H9 (cell line): ENCODE measurements around the gene KRTAP10-12. TPM values are rescaled to one million over a fixed set of nuclear protein-coding genes. Genes with fewer than 3 reads are reported as not detected.

ENCODE experiments used
- DNase-seq: peaks from one replicate; pipeline ENCODE4 v3.0.0-alpha.2; 2017
- H2AFZ ChIP-seq: one replicate; pipeline ENCODE4 v1.6.1; 2013; ENCODE audit warnings: mild to moderate bottlenecking, low read length, control low read depth, moderate library complexity
- H2AK5ac ChIP-seq: 2 replicates; pipeline ENCODE4 v1.6.1; 2013; ENCODE audit warnings: low read length, control low read depth, mixed read lengths; ENCODE audit not compliant: insufficient read length
- H2BK120ac ChIP-seq: one replicate; pipeline ENCODE4 v1.6.1; 2013; ENCODE audit warnings: low read depth, mild to moderate bottlenecking, low read length, control low read depth, inconsistent platforms; ENCODE audit not compliant: poor library complexity, severe bottlenecking
- H2BK12ac ChIP-seq: 2 replicates; pipeline ENCODE4 v1.6.1; 2013; ENCODE audit warnings: low read length, control low read depth, mixed read lengths, low read depth; ENCODE audit not compliant: insufficient read length
- H2BK15ac ChIP-seq: 2 replicates; pipeline ENCODE4 v1.6.1; 2013; ENCODE audit warnings: low read depth, low read length, control low read depth
- H2BK20ac ChIP-seq: one replicate; pipeline ENCODE4 v1.6.1; 2013; ENCODE audit warnings: low read depth, mild to moderate bottlenecking, low read length, control low read depth, inconsistent platforms; ENCODE audit not compliant: poor library complexity, severe bottlenecking
- H2BK5ac ChIP-seq: 2 replicates; pipeline ENCODE4 v1.6.1; 2013; ENCODE audit warnings: low read length, control low read depth, mixed read lengths; ENCODE audit not compliant: insufficient read length
- H3K14ac ChIP-seq: 2 replicates; pipeline ENCODE4 v1.6.1; 2013; ENCODE audit warnings: low read length, control low read depth; ENCODE audit not compliant: insufficient read depth
- H3K18ac ChIP-seq: 2 replicates; pipeline ENCODE4 v1.6.1; 2013; ENCODE audit warnings: low read depth, mild to moderate bottlenecking, mixed read lengths, low read length, control low read depth; ENCODE audit not compliant: insufficient read length
- H3K23ac ChIP-seq: 2 replicates; pipeline ENCODE4 v1.6.1; 2013; ENCODE audit warnings: low read length, control low read depth, mixed read lengths, low read depth; ENCODE audit not compliant: insufficient read length
- H3K23me2 ChIP-seq: 2 replicates; pipeline ENCODE4 v1.6.1; 2013; ENCODE audit warnings: low read depth, mild to moderate bottlenecking, mixed read lengths, low read length, control low read depth; ENCODE audit not compliant: insufficient read length, poor library complexity, severe bottlenecking
- H3K27ac ChIP-seq: 2 replicates; pipeline ENCODE4 v1.5.1; 2013; ENCODE audit warnings: low read length, control low read depth, mixed read lengths, low read depth; ENCODE audit not compliant: insufficient read length
- H3K27me3 ChIP-seq: 2 replicates; pipeline ENCODE4 v1.6.1; 2013; ENCODE audit warnings: low read length, control low read depth, inconsistent platforms; ENCODE audit not compliant: insufficient read depth
- H3K4ac ChIP-seq: 2 replicates; pipeline ENCODE4 v1.6.1; 2013; ENCODE audit warnings: low read depth, mild to moderate bottlenecking, control low read depth, inconsistent platforms, low read length, moderate library complexity
- H3K4me1 ChIP-seq: 2 replicates; pipeline ENCODE4 v1.6.1; 2013; ENCODE audit warnings: low read length, control low read depth, inconsistent platforms; ENCODE audit not compliant: insufficient read depth
- H3K4me2 ChIP-seq: 2 replicates; pipeline ENCODE4 v1.6.1; 2013; ENCODE audit warnings: low read length, control low read depth, mixed read lengths; ENCODE audit not compliant: insufficient read length, insufficient read depth
- H3K56ac ChIP-seq: 2 replicates; pipeline ENCODE4 v1.6.1; 2013; ENCODE audit warnings: low read depth, mild to moderate bottlenecking, mixed read lengths, low read length, control low read depth; ENCODE audit not compliant: insufficient read length
- H3K79me1 ChIP-seq: 2 replicates; pipeline ENCODE4 v1.6.1; 2013; ENCODE audit warnings: low read depth, mild to moderate bottlenecking, moderate library complexity, low read length, control low read depth, inconsistent platforms; ENCODE audit not compliant: insufficient read depth, poor library complexity, severe bottlenecking
- H3K79me2 ChIP-seq: 2 replicates; pipeline ENCODE4 v1.6.1; 2013; ENCODE audit warnings: low read length, control low read depth, inconsistent platforms; ENCODE audit not compliant: insufficient read depth
- H3K9ac ChIP-seq: 2 replicates; pipeline ENCODE4 v1.6.1; 2013; ENCODE audit warnings: low read length, control low read depth, mixed read lengths; ENCODE audit not compliant: insufficient read length; ENCODE audit errors: extremely low read depth
- H3K9me3 ChIP-seq: one replicate; pipeline ENCODE4 v1.6.1; 2013; ENCODE audit warnings: low read depth, low read length, inconsistent platforms; ENCODE audit not compliant: control insufficient read depth
- H3T11ph ChIP-seq: one replicate; pipeline ENCODE4 v1.6.1; 2013; ENCODE audit warnings: mild to moderate bottlenecking, low read length, control low read depth, inconsistent platforms
- H4K20me1 ChIP-seq: one replicate; pipeline ENCODE4 v1.6.1; 2013; ENCODE audit not compliant: control insufficient read depth, insufficient read length, insufficient read depth
- H4K5ac ChIP-seq: 2 replicates; pipeline ENCODE4 v1.6.1; 2013; ENCODE audit warnings: low read depth, mild to moderate bottlenecking, mixed read lengths, low read length, control low read depth; ENCODE audit not compliant: insufficient read length
- H4K8ac ChIP-seq: replicated peaks from 2 replicates; pipeline ENCODE4 v1.6.1; 2013; ENCODE audit warnings: low read length, control low read depth, mixed read lengths, low read depth; ENCODE audit not compliant: insufficient read length
- H4K91ac ChIP-seq: 2 replicates; pipeline ENCODE4 v1.6.1; 2013; ENCODE audit warnings: low read depth, mild to moderate bottlenecking, moderate library complexity, mixed read lengths, low read length, control low read depth; ENCODE audit not compliant: insufficient read length
- H3K27ac Mint-ChIP-seq, 3 experiments: 2 replicates in 2 of 3; 3 replicates in 1 of 3; pipeline ENCODE4 v1.8.0; 2020 to 2021; ENCODE audit warnings: mixed read lengths in 3 of 3, mild to moderate bottlenecking in 1 of 3, moderate library complexity in 1 of 3
- H3K27me3 Mint-ChIP-seq: 2 replicates; pipeline ENCODE4 v1.8.0; 2021; ENCODE audit warnings: low read depth, mild to moderate bottlenecking, moderate library complexity, mixed read lengths
- H3K36me3 Mint-ChIP-seq, 3 experiments: 2 replicates in 2 of 3; 3 replicates in 1 of 3; pipeline ENCODE4 v1.8.0; 2020 to 2021; ENCODE audit warnings: low read depth in 3 of 3, mixed read lengths in 3 of 3; ENCODE audit not compliant: insufficient read depth in 1 of 3
- H3K4me1 Mint-ChIP-seq, 2 experiments: 2 replicates each; pipeline ENCODE4 v1.8.0; 2020; ENCODE audit warnings: mixed read lengths in 2 of 2
- H3K4me3 Mint-ChIP-seq, 2 experiments: 2 replicates in 1 of 2; 3 replicates in 1 of 2; pipeline ENCODE4 v1.8.0; 2020 to 2021; ENCODE audit warnings: mild to moderate bottlenecking in 2 of 2, mixed read lengths in 2 of 2, moderate library complexity in 1 of 2
- H3K9me3 Mint-ChIP-seq, 2 experiments: 2 replicates in 1 of 2; 3 replicates in 1 of 2; pipeline ENCODE4 v1.8.0; 2020; ENCODE audit warnings: mild to moderate bottlenecking in 2 of 2, mixed read lengths in 2 of 2, moderate library complexity in 1 of 2
- WGBS: extraction: QIAGEN DNeasy Blood & Tissue Kit; methylation state at CpG from one replicate; pipeline ENCODE4 v1.1.7; 2013; ENCODE audit warnings: missing lambda C conversion rate, low lambda C conversion rate, mixed read lengths; ENCODE audit not compliant: insufficient read length; ENCODE audit errors: extremely low coverage; 5-methylcytosine and 5-hydroxymethylcytosine counted together
- total RNA-seq: library from RNA; stranded (reverse); gene quantifications from 2 replicates; pipeline ENCODE4 v1.2.1, GENCODE V29; 2021
- TF ChIP-seq, protein P1 (sequence below): fragments of 200-600 bp; sonication (generic); conservative IDR thresholded peaks from 3 replicates; pipeline ENCODE4 v1.8.0; 2021; ENCODE audit warnings: antibody characterized with exemption, mild to moderate bottlenecking

The KRTAP10-12 gene
- total RNA-seq, 1 experiment from 2014 or later = not detected

DNA sequence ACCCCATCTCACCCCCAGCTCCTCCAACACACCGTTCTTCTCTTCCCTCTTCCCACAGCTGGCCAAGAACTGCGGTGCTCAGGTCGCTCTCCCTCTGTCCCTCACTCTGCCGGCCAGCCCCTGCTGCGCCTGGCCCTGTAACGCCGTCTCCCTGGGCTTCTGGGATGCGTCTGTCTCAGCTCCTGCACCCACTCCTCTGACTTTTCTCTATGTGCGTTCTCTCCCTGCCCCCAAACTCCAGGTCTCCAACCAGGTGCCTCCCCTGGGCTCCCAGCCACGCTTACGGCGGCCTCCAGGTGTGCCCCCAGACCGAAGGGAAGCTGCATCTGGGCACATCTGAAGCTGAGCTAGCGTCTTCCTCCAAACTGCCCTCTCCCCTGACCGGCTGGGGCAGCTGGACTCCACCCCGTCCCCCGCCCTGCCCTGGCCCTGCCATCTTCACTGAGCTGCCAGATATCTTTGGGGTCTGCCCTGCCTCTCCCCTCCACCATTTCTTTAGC, 2.6 kb downstream of the KRTAP10-12 start:
- Histone ChIP-seq H4K5ac (no peak overlapping the region), H4K8ac (no peak overlapping the region), H4K20me1 (no peaks in the 10 kb centered on the region), H2BK12ac (no peak overlapping the region), H2BK20ac (no peak overlapping the region), H3K56ac (no peak overlapping the region), H3K27me3 (no peaks in the 10 kb centered on the region; the same call in 1 of the 2 replicates), H3K79me1 (no peaks in the 10 kb centered on the region), H3K23me2 (no peaks in the 10 kb centered on the region), H2BK5ac (no peak overlapping the region), H3K9ac (no peak overlapping the region), H3K27ac (no peak overlapping the region), H3K4me2 (no peak overlapping the region), H2AK5ac (no peak overlapping the region), H3K14ac (0 out of 2 replicates have a peak overlapping the region, but pooled peaks have one; percentile 29), H3K23ac (no peak overlapping the region), H2BK15ac (no peak overlapping the region), H3T11ph (no peak overlapping the region), H3K79me2 (no peaks in the 10 kb centered on the region), H3K18ac (peak overlapping the region; percentile 48), H4K91ac (no peak overlapping the region), H3K9me3 (no peaks in the 10 kb centered on the region), H2AFZ (no peak overlapping the region), H2BK120ac (no peak overlapping the region), H3K4ac (no peak overlapping the region), H3K4me1 (peaks cover 13% of the 10 kb centered on the region; the same call in 1 of the 2 replicates)
- no CpG with 5 or more reads among the region's 17 CpGs for WGBS
- DNase-seq = no peak
- Mint-ChIP-seq H3K9me3 (no peaks in the 10 kb centered on the region; a peak in 1 of 5 replicates), H3K27me3 (peaks cover 15% of the 10 kb centered on the region), H3K4me3 (no peak overlapping the region), H3K36me3 (no peaks in the 10 kb centered on the region; a peak in 1 of 7 replicates), H3K27ac (peak overlapping the region in 2 of 3 experiments; percentile 46 to 50; a peak in 3 of 7 replicates), H3K4me1 (peaks cover 79 to 85% of the 10 kb centered on the region in 2 experiments)
- TF ChIP-seq, protein P1, sequence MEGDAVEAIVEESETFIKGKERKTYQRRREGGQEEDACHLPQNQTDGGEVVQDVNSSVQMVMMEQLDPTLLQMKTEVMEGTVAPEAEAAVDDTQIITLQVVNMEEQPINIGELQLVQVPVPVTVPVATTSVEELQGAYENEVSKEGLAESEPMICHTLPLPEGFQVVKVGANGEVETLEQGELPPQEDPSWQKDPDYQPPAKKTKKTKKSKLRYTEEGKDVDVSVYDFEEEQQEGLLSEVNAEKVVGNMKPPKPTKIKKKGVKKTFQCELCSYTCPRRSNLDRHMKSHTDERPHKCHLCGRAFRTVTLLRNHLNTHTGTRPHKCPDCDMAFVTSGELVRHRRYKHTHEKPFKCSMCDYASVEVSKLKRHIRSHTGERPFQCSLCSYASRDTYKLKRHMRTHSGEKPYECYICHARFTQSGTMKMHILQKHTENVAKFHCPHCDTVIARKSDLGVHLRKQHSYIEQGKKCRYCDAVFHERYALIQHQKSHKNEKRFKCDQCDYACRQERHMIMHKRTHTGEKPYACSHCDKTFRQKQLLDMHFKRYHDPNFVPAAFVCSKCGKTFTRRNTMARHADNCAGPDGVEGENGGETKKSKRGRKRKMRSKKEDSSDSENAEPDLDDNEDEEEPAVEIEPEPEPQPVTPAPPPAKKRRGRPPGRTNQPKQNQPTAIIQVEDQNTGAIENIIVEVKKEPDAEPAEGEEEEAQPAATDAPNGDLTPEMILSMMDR = no peak
